A549 treated with ZK216348 at 1 μM for 4 hours (cell line): ENCODE measurements around the gene SLIT3. TPM values are rescaled to one million over a fixed set of nuclear protein-coding genes. Genes with fewer than 3 reads are reported as not detected.

Experiments
- total RNA-seq: library from RNA; stranded (reverse); fragments of 200-300 nt; extraction: Qiagen RNA extraction; gene quantifications from 5 replicates; pipeline ENCODE4 v1.2.3, GENCODE V29; 2022; ENCODE audit warnings: low read depth

The SLIT3 gene
- total RNA-seq, result 11.1 to 22.5 TPM (median 17.4 TPM) in 5 replicates

GRCh38 chr5:169300468-169301385 is at the start of gene SLIT3:
TSS of gene SLIT3 (minus strand) at chr5:169301139. CDS start at chr5:169300709, 430 bp downstream.

